Peyer's patch (tissue), 4 donors: ENCODE measurements around the gene CMTM6.

Source experiments
- CTCF ChIP-seq, 6 experiments: fragments of 450-650 bp in 4 of 6; fragments of 200-600 bp in 2 of 6; sonication (generic) in 1 of 6; IDR thresholded peaks; one replicate each; pipeline ENCODE4 v1.5.1; 2017 to 2019; ENCODE audit warnings: antibody characterized with exemption in 6 of 6, mild to moderate bottlenecking in 3 of 6, moderate library complexity in 1 of 6
- POLR2A ChIP-seq, 2 donors: fragments of 450-650 bp; IDR thresholded peaks; one replicate each; pipeline ENCODE4 v1.5.1; 2017; ENCODE audit warnings: antibody characterized with exemption in 2 of 2, mild to moderate bottlenecking in 2 of 2, moderate library complexity in 2 of 2

- TF ChIP-seq POLR2A (IDR thresholded peaks at IDR 0.05) (no peak), CTCF (IDR thresholded peaks at IDR 0.05) (no peak)
Observed at GRCh38 chr3:32455609-32456428, 46.8 kb downstream of the CMTM6 start.
